SK-N-MC (cell line): ENCODE results near the gene EED.

Experiments
- EZH2 ChIP-seq: fragments of 200-600 bp; sonication (generic); IDR thresholded peaks from one replicate; pipeline ENCODE4 v1.6.1; 2017; ENCODE audit warnings: antibody characterized with exemption
- FOXP2 ChIP-seq: optimal IDR thresholded peaks from 2 replicates; pipeline ENCODE3; 2011; ENCODE audit warnings: mild to moderate bottlenecking, moderate library complexity; ENCODE audit not compliant: insufficient read depth; ENCODE audit errors: extremely low read length, control extremely low read depth
- POLR2AphosphoS5 ChIP-seq: IDR thresholded peaks from 2 replicates; pipeline ENCODE4 v1.6.1; 2012; ENCODE audit warnings: mild to moderate bottlenecking, low read depth, low read length, borderline replicate concordance

DNA sequence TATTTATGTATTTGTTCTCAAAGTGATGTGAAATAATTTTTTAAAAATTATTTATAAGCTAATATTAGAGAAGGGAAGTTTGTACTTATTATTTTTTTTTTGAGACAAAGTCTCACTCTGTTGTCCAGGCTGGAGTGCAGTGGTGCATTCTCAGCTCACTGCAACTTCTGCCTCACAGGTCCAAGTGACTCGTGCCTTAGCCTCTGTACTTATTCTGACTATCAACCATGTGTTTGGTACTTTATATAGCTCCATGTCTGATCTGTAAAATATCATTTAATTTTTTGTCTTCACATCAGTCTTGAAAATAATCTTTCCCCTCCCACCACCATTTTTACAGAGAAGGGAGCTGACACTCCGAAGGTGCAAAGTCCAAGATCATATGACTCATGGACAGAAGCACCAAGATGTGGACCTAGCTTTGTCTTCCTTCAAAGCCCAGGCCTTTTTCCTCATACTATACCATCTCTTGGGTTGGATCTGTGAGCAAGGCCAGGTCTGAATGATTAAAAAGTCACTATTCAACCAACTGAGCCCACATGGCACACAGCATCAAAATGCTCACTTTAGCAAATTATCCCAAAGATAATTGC is 32.4 kb upstream of the EED start:
- no peak for TF ChIP-seq EZH2
- TF ChIP-seq FOXP2: no peak
- no peak for TF ChIP-seq POLR2AphosphoS5
